ENCODE measurements around the gene ZFR2.
A peak's percentile ranks its signal among the peaks of the same experiment; 100 is the strongest.

ZFR2 gene

GRCh38 chr19:3785938-3786824 is 82.7 kb downstream of the ZFR2 start, which contains the start of gene MATK:
Gene MATK, minus strand, starts transcription at chr19:3786381. Its CDS starts 1,246 bp downstream, at chr19:3785135.
- peak; percentile 31 to 38 for DNase-seq

- peak; percentile 31 to 33 for DNase-seq
These were observed 83.3 kb downstream of the ZFR2 start for GRCh38 chr19:3785451-3785937.

GRCh38 chr19:3784607-3785450 is 84.0 kb downstream of the ZFR2 start:
- no peak for DNase-seq

DNA sequence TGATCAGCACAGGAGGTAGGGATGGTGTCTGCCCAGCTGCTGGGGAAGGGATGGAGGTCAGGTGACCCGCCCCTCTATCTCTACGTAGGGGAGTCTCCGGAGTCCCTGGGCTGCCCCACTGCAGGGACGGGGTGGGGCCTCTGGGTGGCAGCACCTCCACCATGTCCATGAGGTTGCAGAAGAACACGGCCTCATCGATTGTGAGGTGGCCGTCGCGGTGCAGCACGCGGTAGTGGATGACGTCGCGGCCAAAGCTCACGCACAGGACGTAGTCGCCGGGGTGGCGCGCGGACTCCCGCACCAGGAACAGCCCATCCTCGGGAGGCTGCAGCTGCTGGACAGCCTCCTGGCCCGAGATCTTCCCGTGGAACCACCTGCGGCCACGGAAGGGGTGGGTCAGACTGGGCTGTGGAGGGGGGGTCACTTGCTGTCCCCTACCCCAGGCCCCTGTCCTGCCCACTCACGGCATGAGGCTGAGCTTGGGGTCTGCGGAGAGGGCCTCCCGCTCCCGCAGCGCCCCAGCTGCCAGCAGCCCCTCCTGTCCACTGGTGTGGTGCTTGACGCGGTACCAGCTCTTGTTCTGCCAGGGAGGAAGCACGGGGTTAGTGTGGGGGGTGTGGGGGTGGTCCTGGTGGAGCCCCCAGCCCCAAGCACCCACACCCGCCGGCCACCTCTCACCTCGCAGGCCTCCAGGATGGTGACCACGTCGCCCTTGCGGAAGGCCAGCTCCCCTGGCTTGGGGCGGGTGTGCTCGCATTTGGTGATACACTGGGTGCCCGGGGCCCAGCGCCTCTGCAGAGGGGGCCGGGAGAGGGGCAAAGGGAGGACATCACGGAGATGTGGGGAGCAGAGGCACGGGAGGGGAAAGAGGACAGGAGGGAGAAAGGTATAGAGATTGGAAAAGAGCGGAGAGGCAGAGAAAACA is 84.9 kb downstream of the ZFR2 start:
- DNase-seq: peak; percentile 43 to 54

DNA sequence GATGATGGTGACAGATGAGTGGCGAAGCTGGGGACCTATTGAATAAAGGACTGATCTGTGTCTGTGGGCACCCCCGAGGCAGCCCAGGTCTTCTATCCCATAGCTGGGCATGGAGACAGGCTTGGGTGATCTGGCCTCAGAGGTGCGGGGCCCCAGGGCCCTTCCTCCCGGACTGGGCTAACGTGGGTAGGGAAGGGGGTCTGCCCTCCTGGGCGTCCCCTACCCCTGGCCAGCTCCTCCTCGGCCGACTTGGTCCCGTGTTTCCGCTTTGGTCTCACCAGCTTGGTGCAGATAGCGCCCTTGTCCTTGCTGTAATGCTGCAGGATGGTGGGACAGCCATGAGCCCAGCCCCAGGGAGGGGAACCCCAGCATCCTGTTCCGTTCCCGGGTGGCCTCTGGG is 85.9 kb downstream of the ZFR2 start:
- DNase-seq: no peak

- DNase-seq: no peak
These were observed 86.5 kb downstream of the ZFR2 start for GRCh38 chr19:3782330-3782729.

DNA sequence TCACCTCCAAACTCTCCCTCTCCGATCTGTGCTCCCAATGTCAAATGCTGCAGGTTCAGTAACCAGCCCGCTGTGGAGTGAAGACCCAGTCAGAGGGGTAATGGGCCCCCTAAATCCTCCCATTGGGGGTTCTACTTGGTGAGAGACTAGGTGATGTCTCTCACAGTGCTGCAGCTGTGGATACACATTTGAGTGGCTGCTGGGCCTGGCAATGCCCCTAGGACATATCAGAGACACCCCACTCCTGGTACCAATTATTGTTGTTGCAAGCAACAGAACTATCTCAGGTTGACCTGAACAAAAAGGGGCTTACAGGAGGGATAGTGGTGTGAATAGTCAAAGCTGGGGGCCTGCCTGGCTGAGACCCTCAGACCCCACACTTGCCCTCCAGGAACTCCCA is 87.2 kb downstream of the ZFR2 start:
- DNase-seq: no peak

DNA sequence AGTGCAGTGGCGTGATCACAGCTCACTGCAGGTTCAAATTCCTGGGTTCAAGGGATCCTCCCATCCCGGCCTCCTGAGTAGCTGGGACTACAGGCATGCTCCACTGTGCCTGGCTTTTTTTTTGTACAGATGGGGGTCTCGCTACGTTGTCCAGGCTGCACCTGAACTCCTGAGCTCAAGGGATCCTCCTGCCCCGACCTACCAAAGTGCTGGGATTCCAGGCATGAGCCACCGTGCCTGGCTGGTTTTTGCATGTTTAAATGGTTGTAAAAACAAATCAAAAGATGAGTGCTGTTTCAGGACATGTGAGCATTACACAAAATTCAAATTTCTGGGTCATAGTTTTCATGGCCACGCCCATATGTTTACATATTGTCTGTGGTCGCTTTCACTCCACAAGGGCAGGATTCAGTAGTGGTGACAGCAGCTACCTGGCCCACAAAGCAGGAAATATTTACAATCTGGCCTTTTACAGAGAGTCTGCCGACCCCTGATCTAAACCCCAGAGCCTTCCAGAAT is 88.0 kb downstream of the ZFR2 start:
- DNase-seq: no peak

GRCh38 chr19:3778899-3779723 is 89.7 kb downstream of the ZFR2 start:
- no peak for DNase-seq

- no peak for DNase-seq
These were observed 90.6 kb downstream of the ZFR2 start for GRCh38 chr19:3778104-3778867.

DNA sequence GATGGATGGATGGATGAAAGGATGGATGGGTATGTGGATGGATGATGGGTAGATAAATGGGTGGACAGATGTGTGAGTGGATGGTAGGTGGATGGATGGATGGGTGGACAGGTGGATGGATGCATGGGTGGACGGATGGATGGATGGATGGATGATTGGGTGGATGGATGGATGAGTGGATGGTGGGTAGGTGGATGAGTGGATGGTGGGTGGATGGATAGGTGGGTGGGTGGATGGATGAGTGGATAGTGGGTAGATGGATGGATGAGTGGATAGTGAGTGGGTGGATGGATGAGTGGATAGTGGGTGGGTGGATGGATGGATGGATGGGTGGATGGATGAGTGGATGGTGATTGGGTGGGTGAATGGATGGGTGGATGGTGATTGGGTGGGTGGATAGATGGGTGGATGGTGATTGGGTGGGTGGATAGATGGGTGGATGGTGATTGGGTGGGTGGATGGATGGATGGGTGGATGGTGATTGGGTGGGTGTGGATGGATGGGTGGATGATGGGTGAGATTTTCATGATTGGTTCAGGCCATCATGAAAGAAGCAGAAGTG is 92.3 kb downstream of the ZFR2 start:
- no peak for DNase-seq

DNA sequence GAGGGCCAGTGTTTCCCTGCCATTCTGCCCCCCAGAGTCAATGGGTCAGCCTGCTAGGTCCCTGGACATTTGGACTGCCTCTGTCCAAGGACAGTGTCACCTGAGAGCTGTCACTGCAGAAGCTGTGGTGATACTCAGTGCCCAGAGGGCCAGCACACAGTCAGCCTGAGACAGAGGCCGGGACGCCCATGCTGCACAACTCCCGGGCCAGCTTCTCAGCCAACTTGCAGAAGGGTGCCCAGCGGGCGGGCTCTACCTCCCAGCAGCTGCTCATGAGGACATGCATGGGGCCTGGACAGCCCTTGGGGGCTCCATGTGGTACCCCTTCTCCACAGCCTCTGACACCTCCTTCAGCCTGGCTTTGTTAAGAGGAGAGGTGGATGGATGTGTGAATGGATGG is 93.0 kb downstream of the ZFR2 start:
- DNase-seq: no peak

DNA sequence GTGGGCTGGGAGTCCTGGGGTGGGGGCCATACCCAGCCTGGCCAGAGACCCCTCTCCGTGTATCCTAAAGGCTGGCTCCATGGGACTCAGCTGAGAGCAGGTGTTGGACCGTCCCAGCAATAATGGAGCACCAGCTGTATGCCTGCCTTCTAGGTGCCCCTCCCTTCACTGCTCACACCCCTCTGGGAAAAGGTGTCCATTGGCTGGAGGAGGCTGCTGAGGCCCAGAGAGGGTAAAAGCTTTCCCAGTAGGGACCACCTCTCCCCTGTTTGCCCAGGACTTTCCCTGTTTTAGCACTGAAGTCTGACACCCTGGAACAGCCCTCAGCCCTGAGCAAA is 93.5 kb downstream of the ZFR2 start:
- no peak for DNase-seq

GRCh38 chr19:3774621-3775373 is 94.0 kb downstream of the ZFR2 start:
- no peak for DNase-seq

DNA sequence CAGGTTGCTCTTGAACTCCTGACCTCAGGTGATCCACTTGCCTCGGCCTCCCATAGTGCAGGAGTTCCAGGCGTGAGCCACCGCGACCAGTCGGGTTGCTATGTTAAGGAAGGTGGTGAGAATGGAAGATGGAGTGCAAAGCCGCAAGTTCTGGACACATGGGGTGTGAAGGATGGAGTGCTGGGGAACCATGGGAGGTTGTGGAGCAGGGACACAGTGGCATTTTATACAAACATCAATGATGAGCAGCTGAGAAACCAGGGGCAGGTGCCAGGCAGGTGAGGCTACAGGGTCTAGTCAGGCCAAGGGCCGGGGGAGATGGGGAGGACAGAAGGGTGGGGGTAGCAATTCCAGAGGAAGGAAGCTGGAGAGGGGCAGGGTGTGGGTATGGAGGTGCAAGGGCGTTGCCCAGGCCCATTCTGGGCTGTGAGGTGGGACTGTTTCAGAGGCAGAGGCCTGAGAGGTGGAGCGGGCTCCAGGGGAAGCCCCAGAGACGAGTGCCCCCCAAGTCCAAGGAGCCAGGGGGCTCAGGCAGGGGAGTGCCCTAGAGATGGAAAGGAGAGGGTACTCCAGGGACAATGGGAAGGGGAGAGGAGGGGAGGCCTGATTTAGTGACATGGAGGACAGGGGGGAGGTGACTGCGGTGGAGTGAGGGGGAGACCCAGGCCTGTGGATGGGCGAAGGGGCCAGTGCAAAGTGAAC is 94.9 kb downstream of the ZFR2 start:
- DNase-seq: no peak

DNA sequence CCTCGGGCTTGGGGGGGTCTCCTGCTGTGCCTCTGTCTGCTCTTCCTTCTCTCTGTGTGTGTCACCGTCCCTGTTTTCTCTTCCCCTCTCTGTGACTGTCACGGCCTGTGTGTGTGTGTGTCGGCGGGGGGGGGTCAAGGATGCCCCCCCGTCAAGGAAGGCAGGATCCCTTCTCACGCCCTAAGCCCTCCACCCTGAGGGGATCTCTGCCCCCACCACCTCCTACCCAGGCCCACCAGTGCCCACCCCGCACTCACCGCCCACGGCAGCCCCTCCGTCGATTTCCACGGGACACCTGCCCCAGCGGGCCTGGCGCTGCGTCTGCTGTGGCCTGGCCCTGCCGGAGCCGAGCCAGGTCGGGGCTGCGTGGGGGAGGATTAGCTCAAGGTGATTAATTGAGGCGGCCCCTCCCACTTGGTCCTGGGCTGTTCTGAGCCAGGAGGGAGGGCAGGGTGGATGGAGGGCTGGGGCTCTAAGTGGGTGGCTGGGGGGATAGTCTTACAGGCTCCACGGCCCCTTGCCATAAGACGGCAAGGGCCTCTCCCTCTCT is 96.9 kb downstream of the ZFR2 start, which contains the start of gene RAX2:
RAX2 (minus strand) TSS at position 323 of the 550 bp plus-strand sequence. CDS start 486 bp downstream, outside the sequence.
- no peak for DNase-seq

DNA sequence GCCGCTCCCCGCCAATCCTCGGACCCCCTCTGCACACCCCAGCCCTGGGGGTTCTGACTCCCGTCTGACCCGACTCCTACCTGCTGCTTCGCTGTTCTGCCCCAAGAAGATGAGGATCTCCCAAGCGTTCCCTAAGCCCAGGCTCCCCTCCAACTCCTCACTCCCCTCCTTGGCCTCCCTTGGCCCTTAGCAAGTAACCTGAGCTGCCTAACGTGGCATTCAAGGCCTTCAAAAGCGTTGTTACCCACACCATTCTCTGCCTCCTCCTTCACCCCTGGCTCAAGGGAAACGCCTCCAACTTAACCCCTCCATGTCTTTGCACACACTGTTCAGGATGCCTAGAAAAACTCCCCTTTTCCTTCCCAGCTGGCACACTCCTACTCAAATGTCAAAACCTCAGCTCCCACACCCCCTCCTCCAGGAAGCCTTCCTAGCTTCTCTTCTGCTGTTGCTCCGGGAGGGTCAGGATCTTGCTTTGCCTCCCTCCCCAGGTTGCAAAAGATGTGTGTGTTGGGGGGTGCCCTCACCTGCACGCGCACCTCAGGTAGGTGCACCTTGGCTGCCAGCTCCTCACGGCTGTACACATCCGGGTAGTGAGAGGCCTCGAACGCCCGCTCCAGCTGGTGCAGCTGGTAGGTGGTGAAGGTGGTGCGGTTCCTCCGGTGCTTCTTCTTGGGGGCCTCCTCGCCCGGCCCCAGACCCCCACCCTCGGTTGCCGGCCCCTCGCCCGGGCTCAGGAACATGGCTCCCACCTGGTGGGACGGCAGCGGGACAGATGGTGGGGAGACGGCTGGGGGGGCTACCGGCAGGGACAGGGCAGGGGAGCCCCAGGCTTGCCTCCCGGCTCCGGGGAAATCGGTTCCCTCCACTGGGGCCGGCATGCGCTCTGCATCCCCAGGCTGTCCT is 97.6 kb downstream of the ZFR2 start:
- DNase-seq: no peak

All from activated CD4-positive, alpha-beta T cell treated with anti-CD3 and anti-CD28 coated beads, Interleukin-2, amount 50 U/mL, for 48 hours (primary cell).